Measurements from ENCODE around the gene KMT2C. TPM values are rescaled to one million over a fixed set of nuclear protein-coding genes. Genes with fewer than 3 reads are reported as not detected.

Gene KMT2C
- total and polyA plus RNA-seq, 10 donors: 5.3 to 147 (median 107) TPM

GRCh38 chr7:152133804-152134203 lies 302.0 kb downstream of the KMT2C start:
- H3K27ac ChIP-seq: no peak overlapping the region

GRCh38 chr7:152132812-152133211 lies 303.0 kb downstream of the KMT2C start:
- no peaks in the 10 kb centered on the region for H3K27me3 ChIP-seq (replicated peaks in 1 of 7)
- 89 to 97% (median 95%) methylated on average over 5 of the region's 5 CpGs for WGBS, 5 donors
- peaks cover 0 to 98% (median 63%) of the 10 kb centered on the region in 6 donors for H3K36me3 ChIP-seq

More at GRCh38 chr7:152133804-152134203, 302.0 kb downstream of the KMT2C start:
- WGBS, 5 donors: 93 to 98% (median 94%) methylated on average over 13 of the region's 13 CpGs
- Histone ChIP-seq H3K36me3 (peaks cover 2 to 98% (median 64%) of the 10 kb centered on the region in 6 donors), H3K27me3 (replicated peaks in 1 of 7) (no peaks in the 10 kb centered on the region), H3K4me1 (peaks cover 0 to 17% (median 2%) of the 10 kb centered on the region in 6 donors), H3K4me3 (no peak overlapping the region), H3K9me3 (peaks cover 0 to 7% (median 0%) of the 10 kb centered on the region in 8 donors)
- intact Hi-C loops (cut with DNase I; ENCODE audit: low total_unique reads): no loop called here
- DNase-seq: no peak
- TF ChIP-seq CTCF (IDR thresholded peaks at IDR 0.05 in 8 of 11, conservative IDR thresholded peaks at IDR 0.05 in 3 of 11): no peak
- TF ChIP-seq POLR2AphosphoS5 (IDR thresholded peaks at IDR 0.05): peak; percentile 29 to 71 (median 40)

GRCh38 chr7:152131981-152132494 lies 303.8 kb downstream of the KMT2C start:
- Histone ChIP-seq H3K27me3 (replicated peaks in 1 of 7) (no peaks in the 10 kb centered on the region), H3K4me1 (peaks cover 0 to 11% (median 0%) of the 10 kb centered on the region in 6 donors), H3K9me3 (peaks cover 0 to 8% (median 0%) of the 10 kb centered on the region in 8 donors), H3K27ac (no peak overlapping the region), H3K4me3 (no peak overlapping the region), H3K36me3 (peaks cover 0 to 98% (median 60%) of the 10 kb centered on the region in 6 donors)
- intact Hi-C loops (cut with DNase I; ENCODE audit: low total_unique reads): no loop called here
- no peak for TF ChIP-seq POLR2A (IDR thresholded peaks at IDR 0.05)
- peak in 1 of 3 donors; percentile 44 for TF ChIP-seq POLR2AphosphoS5 (IDR thresholded peaks at IDR 0.05)
- no peak for DNase-seq
- 93 to 98% (median 95%) methylated on average over 12 of the region's 12 CpGs for WGBS, 5 donors

More at GRCh38 chr7:152132812-152133211, 303.0 kb downstream of the KMT2C start:
- intact Hi-C loops (cut with DNase I; ENCODE audit: low total_unique reads): no loop called here
- DNase-seq: no peak
- H3K27ac ChIP-seq: no peak overlapping the region
- H3K4me3 ChIP-seq: no peak overlapping the region
- TF ChIP-seq POLR2AphosphoS5 (IDR thresholded peaks at IDR 0.05) (no peak), POLR2A (IDR thresholded peaks at IDR 0.05) (no peak), CTCF (IDR thresholded peaks at IDR 0.05 in 8 of 11, conservative IDR thresholded peaks at IDR 0.05 in 3 of 11) (no peak)
- H3K9me3 ChIP-seq: peaks cover 0 to 8% (median 0%) of the 10 kb centered on the region in 8 donors
- H3K4me1 ChIP-seq: peaks cover 0 to 17% (median 2%) of the 10 kb centered on the region in 6 donors

- Histone ChIP-seq H3K4me1 (no peaks in the 10 kb centered on the region), H3K9me3 (peaks cover 0 to 8% (median 0%) of the 10 kb centered on the region in 8 donors), H3K27me3 (replicated peaks in 1 of 7) (no peaks in the 10 kb centered on the region), H3K4me3 (peak overlapping the region in 1 of 8 donors; percentile 13), H3K27ac (no peak overlapping the region), H3K36me3 (peaks cover 0 to 98% (median 57%) of the 10 kb centered on the region in 6 donors)
- no peak for DNase-seq
- 87 to 92% (median 90%) methylated on average over 32 to 37 of the region's 37 CpGs for WGBS, 5 donors
- intact Hi-C loops (cut with DNase I; ENCODE audit: low total_unique reads): no loop called here
- TF ChIP-seq POLR2A (IDR thresholded peaks at IDR 0.05) (no peak), CTCF (IDR thresholded peaks at IDR 0.05 in 8 of 11, conservative IDR thresholded peaks at IDR 0.05 in 3 of 11) (no peak), POLR2AphosphoS5 (IDR thresholded peaks at IDR 0.05) (peak in 2 of 3 donors; percentile 46 to 67)
Observed at GRCh38 chr7:152130658-152131590, 304.9 kb downstream of the KMT2C start.
